H4 (cell line): ENCODE results near the gene SPP1. TPM values are rescaled to one million over a fixed set of nuclear protein-coding genes. Genes with fewer than 3 reads are reported as not detected.
A peak's percentile ranks its signal among the peaks of the same experiment; 100 is the strongest.
"Not testable (repeated sequence)": the region's sequence is repeated elsewhere in the genome, so short reads cannot be mapped to it uniquely, and the experiment has no call there.

Source experiments
- DNase-seq: peaks from one replicate; pipeline ENCODE4 v3.0.0-alpha.2; 2015; ENCODE audit warnings: low spot score
- total RNA-seq: library from RNA; depleted of rRNA; stranded (reverse); fragments of >200 nt; shearing (Covaris generic); gene quantifications from 2 replicates; pipeline ENCODE4 v1.2.3, GENCODE V29; 2014; rRNA removed

Gene SPP1
- total RNA-seq, 1 experiment from 2014 or later, result 219 TPM

DNA sequence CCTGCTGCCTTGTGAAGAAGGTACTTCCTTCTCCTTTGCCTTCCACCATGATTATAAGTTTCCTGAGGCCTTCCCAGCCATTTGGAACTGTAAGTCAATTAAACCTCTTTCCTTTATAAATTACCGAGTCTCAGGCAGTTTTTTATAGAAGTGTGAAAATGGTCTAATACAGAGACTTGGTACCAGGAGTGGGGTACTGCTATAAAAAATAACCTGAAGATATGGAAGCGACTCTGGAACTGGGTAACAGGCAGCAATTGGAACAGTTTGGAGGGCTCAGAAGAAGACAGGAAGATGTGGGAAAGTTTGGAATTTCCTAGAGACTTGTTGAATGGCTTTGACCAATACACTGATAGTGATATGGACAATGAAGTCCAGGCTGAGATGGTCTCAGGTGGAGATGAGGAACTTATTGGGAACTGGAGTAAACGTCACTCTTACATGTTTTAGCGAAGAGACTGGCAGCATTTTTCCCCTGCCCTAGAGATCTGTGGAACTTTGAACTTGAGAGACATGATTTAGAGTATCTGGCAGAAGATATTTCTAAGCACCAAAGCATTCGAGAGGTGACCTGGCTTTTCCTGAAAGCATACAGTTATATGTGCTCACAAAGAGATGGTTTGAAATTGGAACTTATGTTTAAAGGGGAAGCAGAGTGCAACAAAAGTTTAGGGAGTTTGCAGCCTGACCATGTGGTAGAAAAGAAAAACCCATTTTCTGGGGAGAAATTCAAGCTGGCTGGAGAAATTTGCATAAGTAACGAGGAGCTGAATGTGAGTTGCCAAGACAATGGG lies 50.6 kb downstream of the SPP1 start:
- DNase-seq, result not testable (repeated sequence)

- peak; percentile 84 for DNase-seq
These were observed 52.4 kb downstream of the SPP1 start for GRCh38 chr4:88027611-88028608.

DNA sequence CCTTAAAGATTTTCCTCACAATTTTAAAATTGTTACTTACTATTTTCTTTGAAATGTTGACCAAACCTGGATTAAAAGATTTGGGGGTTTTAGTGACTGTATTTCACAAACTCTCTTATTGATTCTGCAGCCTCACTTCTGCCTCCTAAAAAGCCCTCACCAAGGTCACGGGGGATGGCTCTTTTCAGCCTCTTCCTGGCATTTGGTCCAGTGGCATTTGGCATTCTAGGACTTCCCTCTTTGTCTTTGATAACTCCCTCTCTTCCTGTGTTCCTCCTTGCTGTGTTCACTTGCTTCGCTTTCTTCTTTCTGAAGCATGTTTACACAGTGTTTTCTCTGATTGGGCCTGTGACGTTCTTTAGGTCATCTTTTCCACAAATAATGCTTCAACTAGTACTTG lies 53.4 kb downstream of the SPP1 start:
- no peak for DNase-seq

DNA sequence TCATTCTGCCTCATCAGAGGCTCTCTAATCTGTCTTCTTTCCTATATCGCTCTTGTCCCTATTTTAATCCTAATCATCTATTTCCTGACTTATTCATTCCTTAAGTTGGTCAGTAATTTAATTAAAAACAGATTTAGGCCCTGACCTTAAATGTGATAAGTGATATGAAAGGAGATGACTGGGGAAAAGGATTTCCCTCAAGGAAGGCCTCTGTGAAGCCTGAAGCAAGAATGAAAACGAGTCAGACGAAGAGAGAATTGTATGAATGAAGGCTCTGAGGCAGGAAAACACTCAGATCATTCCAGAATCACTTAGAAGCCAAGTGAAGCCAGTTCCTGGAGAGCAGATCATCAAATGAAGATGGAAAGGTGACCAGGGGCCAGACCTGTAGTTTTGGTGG lies 54.0 kb downstream of the SPP1 start:
- no peak for DNase-seq

DNA sequence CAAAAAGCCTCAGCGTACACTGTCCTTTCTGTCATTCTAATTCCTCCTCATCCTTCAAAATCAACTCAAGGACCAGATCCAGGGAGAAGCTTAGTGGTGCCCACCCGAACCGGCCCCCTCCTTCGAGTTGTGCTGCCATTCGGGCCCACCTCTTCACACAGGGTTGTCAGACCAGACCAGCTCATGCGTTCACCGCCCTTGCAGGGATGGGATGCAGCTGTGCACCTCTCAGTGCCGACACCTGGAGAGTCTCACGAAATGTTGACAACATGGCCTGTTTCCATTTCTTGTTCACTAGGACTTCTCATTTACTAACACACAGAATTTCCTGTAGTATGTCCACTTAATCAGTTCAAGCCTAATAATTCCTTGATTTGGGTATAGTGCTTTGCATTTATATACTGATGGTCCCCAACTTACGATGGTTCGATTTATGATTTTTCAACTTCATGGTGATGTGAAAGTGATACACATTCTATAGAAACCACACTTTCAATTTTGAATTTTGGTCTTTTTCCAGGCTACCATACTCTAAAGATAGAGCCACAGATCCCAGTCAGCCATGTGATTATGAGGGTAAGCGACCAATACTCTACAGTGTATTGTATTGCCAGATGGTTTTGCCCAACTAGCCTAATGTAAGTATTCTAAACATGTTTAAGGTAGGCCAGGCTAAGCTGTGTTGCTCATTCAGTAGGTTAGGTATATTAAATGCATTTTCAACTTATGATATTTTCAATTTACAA lies 55.2 kb downstream of the SPP1 start:
- no peak for DNase-seq

Other genes starting within 250 kb of the SPP1 start
- not detected in 2 replicates for gene IBSP, start 176.2 kb upstream of the SPP1 start, total RNA-seq
- gene MEPE, start 142.7 kb upstream of the SPP1 start, total RNA-seq, result not detected in 2 replicates
- 18.8 and 22.3 TPM in 2 replicates for gene PKD2, start 31.9 kb downstream of the SPP1 start, total RNA-seq
- 14.9 and 15.9 TPM in 2 replicates for gene ABCG2, start 182.9 kb downstream of the SPP1 start, total RNA-seq